Keratinocyte (primary cell): ENCODE measurements around the gene PCK1. TPM values are rescaled to one million over a fixed set of nuclear protein-coding genes. Genes with fewer than 3 reads are reported as not detected.

Experiments
- DNase-seq: peaks from one replicate; pipeline ENCODE4 v3.0.0-alpha.2; 2011; ENCODE audit warnings: low read depth, missing footprints, low spot score
- FAIRE-seq: peaks from 2 replicates; lab custom pipeline; 2011; peaks lifted over from hg19 to GRCh38; lab: Jason Lieb, UNC
- H2AFZ ChIP-seq: 2 replicates; pipeline ENCODE4 v1.6.0; 2012; ENCODE audit warnings: low read length, control low read depth, inconsistent platforms; ENCODE audit not compliant: control insufficient read depth
- H3K27ac ChIP-seq: 2 replicates; pipeline ENCODE4 v1.5.1; 2011; ENCODE audit warnings: low read length; ENCODE audit not compliant: control insufficient read depth, insufficient read depth
- H3K27me3 ChIP-seq: 3 replicates; pipeline ENCODE4 v1.6.0; 2011; ENCODE audit warnings: low read length; ENCODE audit not compliant: control insufficient read depth, insufficient read depth; ENCODE audit errors: extremely low read depth
- H3K36me3 ChIP-seq, 2 experiments: 2 replicates in 1 of 2; 3 replicates in 1 of 2; pipeline ENCODE4 v1.5.1; 2011; ENCODE audit warnings: low read length in 2 of 2, mild to moderate bottlenecking in 1 of 2; ENCODE audit not compliant: control insufficient read depth in 2 of 2, insufficient read depth in 2 of 2; ENCODE audit errors: extremely low read depth in 1 of 2
- H3K4me1 ChIP-seq: 3 replicates; pipeline ENCODE4 v1.5.1; 2011; ENCODE audit warnings: low read length; ENCODE audit not compliant: control insufficient read depth, insufficient read depth; ENCODE audit errors: extremely low read depth
- H3K4me2 ChIP-seq: 3 replicates; pipeline ENCODE4 v1.6.0; 2011; ENCODE audit warnings: low read depth, low read length; ENCODE audit not compliant: control insufficient read depth, insufficient read depth; ENCODE audit errors: extremely low read depth
- H3K4me3 ChIP-seq, 3 experiments: fragments of 200-600 bp in 1 of 3; sonication (generic) in 1 of 3; 2 replicates in 2 of 3; 3 replicates in 1 of 3; pipeline ENCODE4 v1.5.1; 2011 to 2016; ENCODE audit warnings: low read length in 3 of 3, mild to moderate bottlenecking in 3 of 3, control low read depth in 2 of 3, inconsistent platforms in 1 of 3, low read depth in 1 of 3, mixed read lengths in 1 of 3, mixed run types in 1 of 3, moderate library complexity in 1 of 3; ENCODE audit not compliant: control insufficient read depth in 2 of 3, insufficient read depth in 2 of 3; ENCODE audit errors: extremely low read depth in 1 of 3
- H3K79me2 ChIP-seq: 2 replicates; pipeline ENCODE4 v1.6.0; 2012; ENCODE audit warnings: low read length; ENCODE audit not compliant: control insufficient read depth, insufficient read depth
- H3K9ac ChIP-seq: 3 replicates; pipeline ENCODE4 v1.6.0; 2011; ENCODE audit warnings: low read length; ENCODE audit not compliant: control insufficient read depth, insufficient read depth; ENCODE audit errors: extremely low read depth
- H3K9me1 ChIP-seq: 3 replicates; pipeline ENCODE4 v1.6.0; 2011; ENCODE audit warnings: low read length; ENCODE audit not compliant: control insufficient read depth, insufficient read depth; ENCODE audit errors: extremely low read depth
- H3K9me3 ChIP-seq: 2 replicates; pipeline ENCODE4 v1.5.1; 2012; ENCODE audit warnings: low read depth, low read length; ENCODE audit not compliant: control insufficient read depth
- H4K20me1 ChIP-seq: 3 replicates; pipeline ENCODE4 v1.6.0; 2011; ENCODE audit warnings: low read length; ENCODE audit not compliant: control insufficient read depth, insufficient read depth; ENCODE audit errors: extremely low read depth
- EZH2 ChIP-seq: IDR thresholded peaks from one replicate; pipeline ENCODE4 v1.6.1; 2012; ENCODE audit warnings: inconsistent platforms, mild to moderate bottlenecking, low read length, moderate library complexity
- dilution Hi-C: fragments of 300-500 bp; cut with MboI; formaldehyde crosslinking; loops from one replicate; pipeline ENCODE4 v1.7.0; 2020; ENCODE audit warnings: low sequenced_read_pairs; ENCODE audit not compliant: extremely low pct_ligation_motif_present
- polyA plus RNA-seq, 5 experiments: library from polyadenylated mRNA; depleted of rRNA in 3 of 5; stranded (reverse) in 3 of 5; stranded (forward) in 1 of 5; unstranded in 1 of 5; fragments of >200 nt; gene quantifications; 1 replicate in 1 of 5; 2 replicates in 3 of 5; 3 replicates in 1 of 5; pipeline versions ENCODE4 v1.2.1 to v1.2.3, GENCODE V29; 2011 to 2012; ENCODE audit warnings: missing spikeins in 2 of 5, low read depth in 1 of 5, low replicate concordance in 1 of 5
- TF ChIP-seq, protein P1 (sequence below), 3 experiments: IDR thresholded peaks in 1 of 3; conservative IDR thresholded peaks in 1 of 3; optimal IDR thresholded peaks in 1 of 3; 2 replicates in 2 of 3; 3 replicates in 1 of 3; pipeline versions ENCODE3 to v1.5.1; 2011; ENCODE audit warnings: low read length in 3 of 3, mild to moderate bottlenecking in 3 of 3, moderate library complexity in 2 of 3, control low read depth in 1 of 3, inconsistent platforms in 1 of 3; ENCODE audit not compliant: insufficient read depth in 2 of 3; ENCODE audit errors: extremely low read depth in 1 of 3

PCK1 gene
- polyA plus RNA-seq, 1 donor (not counting 4 experiments of a cell fraction or from before 2014, with no cell fraction given): not detected

DNA sequence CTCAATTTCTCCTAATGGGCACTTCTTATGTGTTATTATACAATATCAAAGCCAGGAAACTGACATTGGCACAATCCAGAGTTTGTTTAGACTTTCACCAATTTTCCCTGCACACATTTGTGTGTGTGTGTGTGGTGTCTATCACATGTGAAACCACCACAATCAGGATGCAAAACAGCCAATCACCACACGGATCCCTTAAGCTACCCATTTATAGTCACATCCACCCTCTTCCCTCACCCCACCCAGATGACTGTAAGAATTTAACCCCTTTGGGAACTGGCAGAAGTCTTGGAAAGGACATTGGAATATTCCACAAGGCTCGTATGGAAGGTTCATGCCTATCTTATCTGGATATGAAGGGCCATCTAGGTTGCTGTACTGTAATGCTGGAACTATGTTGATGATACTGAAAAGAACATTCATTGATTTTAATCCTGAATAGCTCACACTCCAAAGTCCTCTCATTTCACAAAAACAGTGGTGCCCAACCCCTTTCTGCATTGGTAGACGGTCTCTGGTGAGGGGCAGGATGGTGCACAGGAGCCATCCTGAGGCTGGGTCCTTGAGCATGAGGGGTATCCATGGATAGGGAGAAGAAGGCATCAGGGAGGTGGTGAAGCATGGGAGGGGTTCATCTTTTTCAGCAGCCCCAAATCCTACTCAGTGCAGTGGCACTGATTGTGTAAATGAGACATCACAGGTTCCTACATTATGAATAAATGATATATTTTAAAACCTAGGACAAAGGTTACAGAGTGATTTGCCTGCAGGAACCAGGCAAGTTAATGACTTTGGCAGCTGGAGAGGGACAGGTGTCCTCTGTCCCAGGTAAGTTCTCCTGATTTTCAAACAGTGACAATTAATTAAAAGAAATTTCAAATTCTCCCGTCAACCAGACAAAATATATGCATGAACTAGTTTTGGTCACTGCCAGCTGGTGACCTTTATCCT, 23.9 kb upstream of the PCK1 start:
- Histone ChIP-seq H2AFZ (no peak overlapping the region), H3K9me1 (no peaks in the 10 kb centered on the region), H3K27me3 (peaks cover 47% of the 10 kb centered on the region), H3K79me2 (no peaks in the 10 kb centered on the region), H4K20me1 (no peaks in the 10 kb centered on the region), H3K9me3 (no peaks in the 10 kb centered on the region), H3K9ac (no peak overlapping the region), H3K4me1 (no peaks in the 10 kb centered on the region), H3K4me3 (no peak overlapping the region), H3K27ac (no peak overlapping the region), H3K36me3 (no peaks in the 10 kb centered on the region), H3K4me2 (no peak overlapping the region)
- dilution Hi-C loops: no loop called here
- TF ChIP-seq, protein P1, sequence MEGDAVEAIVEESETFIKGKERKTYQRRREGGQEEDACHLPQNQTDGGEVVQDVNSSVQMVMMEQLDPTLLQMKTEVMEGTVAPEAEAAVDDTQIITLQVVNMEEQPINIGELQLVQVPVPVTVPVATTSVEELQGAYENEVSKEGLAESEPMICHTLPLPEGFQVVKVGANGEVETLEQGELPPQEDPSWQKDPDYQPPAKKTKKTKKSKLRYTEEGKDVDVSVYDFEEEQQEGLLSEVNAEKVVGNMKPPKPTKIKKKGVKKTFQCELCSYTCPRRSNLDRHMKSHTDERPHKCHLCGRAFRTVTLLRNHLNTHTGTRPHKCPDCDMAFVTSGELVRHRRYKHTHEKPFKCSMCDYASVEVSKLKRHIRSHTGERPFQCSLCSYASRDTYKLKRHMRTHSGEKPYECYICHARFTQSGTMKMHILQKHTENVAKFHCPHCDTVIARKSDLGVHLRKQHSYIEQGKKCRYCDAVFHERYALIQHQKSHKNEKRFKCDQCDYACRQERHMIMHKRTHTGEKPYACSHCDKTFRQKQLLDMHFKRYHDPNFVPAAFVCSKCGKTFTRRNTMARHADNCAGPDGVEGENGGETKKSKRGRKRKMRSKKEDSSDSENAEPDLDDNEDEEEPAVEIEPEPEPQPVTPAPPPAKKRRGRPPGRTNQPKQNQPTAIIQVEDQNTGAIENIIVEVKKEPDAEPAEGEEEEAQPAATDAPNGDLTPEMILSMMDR (optimal IDR thresholded peaks at IDR 0.05 in 1 of 3, IDR thresholded peaks at IDR 0.05 in 1 of 3, conservative IDR thresholded peaks at IDR 0.05 in 1 of 3; ENCODE audit: extremely low read depth in 1 of 3, insufficient read depth in 2 of 3, low read length in 3 of 3): no peak
- TF ChIP-seq EZH2: no peak
- DNase-seq (no peak), FAIRE-seq (no peak)

DNA sequence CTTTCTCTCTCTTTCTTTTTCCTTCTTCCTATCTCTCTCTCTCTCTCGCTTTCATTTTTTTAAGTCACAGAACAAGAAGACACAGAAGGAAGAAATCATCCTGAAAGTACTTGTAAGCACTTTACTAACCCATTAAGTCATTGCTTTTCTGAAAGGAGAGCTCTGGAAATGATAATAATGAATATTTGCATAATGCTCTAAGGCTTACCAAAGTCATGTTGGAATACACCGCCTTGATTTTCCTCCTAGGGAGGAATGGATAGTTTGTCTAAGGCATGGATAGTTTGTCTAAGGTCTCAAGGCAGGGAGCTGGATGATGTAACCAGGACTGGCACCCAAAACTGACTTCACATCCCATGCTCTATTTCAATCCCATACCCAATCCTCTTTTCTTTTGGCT, 23.1 kb upstream of the PCK1 start:
- FAIRE-seq (no peak), DNase-seq (no peak)
- Histone ChIP-seq H3K9me1 (no peaks in the 10 kb centered on the region), H3K4me2 (no peak overlapping the region), H3K27me3 (peaks cover 46% of the 10 kb centered on the region), H3K4me3 (no peak overlapping the region), H3K9ac (no peak overlapping the region), H3K36me3 (no peaks in the 10 kb centered on the region), H4K20me1 (no peaks in the 10 kb centered on the region), H3K27ac (no peak overlapping the region), H3K4me1 (no peaks in the 10 kb centered on the region), H3K79me2 (no peaks in the 10 kb centered on the region), H3K9me3 (no peaks in the 10 kb centered on the region), H2AFZ (no peak overlapping the region)
- TF ChIP-seq EZH2: no peak
- TF ChIP-seq, protein P1 (optimal IDR thresholded peaks at IDR 0.05 in 1 of 3, IDR thresholded peaks at IDR 0.05 in 1 of 3, conservative IDR thresholded peaks at IDR 0.05 in 1 of 3; ENCODE audit: extremely low read depth in 1 of 3, insufficient read depth in 2 of 3, low read length in 3 of 3): no peak
- dilution Hi-C loops: no loop called here
